Endothelial cell (in vitro differentiated cells): ENCODE results near the gene TLR5. TPM values are rescaled to one million over a fixed set of nuclear protein-coding genes. Genes with fewer than 3 reads are reported as not detected.
"Not testable (repeated sequence)": the region's sequence is repeated elsewhere in the genome, so short reads cannot be mapped to it uniquely, and the experiment has no call there.

ENCODE experiments used
- DNase-seq: peaks from one replicate; pipeline ENCODE4 v3.0.0; 2021; ENCODE audit warnings: low spot score
- H3K27ac Mint-ChIP-seq: one replicate; pipeline ENCODE4 v1.8.0; 2021; ENCODE audit warnings: mixed read lengths, inconsistent platforms; ENCODE audit not compliant: unreplicated experiment
- H3K27me3 Mint-ChIP-seq: one replicate; pipeline ENCODE4 v1.8.0; 2021; ENCODE audit warnings: mild to moderate bottlenecking, moderate library complexity, mixed read lengths, inconsistent platforms; ENCODE audit not compliant: unreplicated experiment
- H3K36me3 Mint-ChIP-seq: one replicate; pipeline ENCODE4 v1.8.0; 2021; ENCODE audit warnings: mild to moderate bottlenecking, low read depth, mixed read lengths, inconsistent platforms; ENCODE audit not compliant: unreplicated experiment
- H3K4me1 Mint-ChIP-seq: one replicate; pipeline ENCODE4 v1.8.0; 2021; ENCODE audit warnings: mild to moderate bottlenecking, mixed read lengths, inconsistent platforms; ENCODE audit not compliant: unreplicated experiment
- H3K4me3 Mint-ChIP-seq: one replicate; pipeline ENCODE4 v1.8.0; 2021; ENCODE audit warnings: mild to moderate bottlenecking, mixed read lengths, inconsistent platforms; ENCODE audit not compliant: unreplicated experiment
- H3K9me3 Mint-ChIP-seq: one replicate; pipeline ENCODE4 v1.8.0; 2021; ENCODE audit warnings: mixed read lengths, inconsistent platforms; ENCODE audit not compliant: unreplicated experiment
- CTCF ChIP-seq: fragments of 200-600 bp; sonication (generic); IDR thresholded peaks from one replicate; pipeline ENCODE4 v1.5.0; 2021; ENCODE audit warnings: antibody characterized with exemption; ENCODE audit not compliant: unreplicated experiment
- total RNA-seq: library from RNA; stranded (reverse); fragmentation: NEBNext Ultra II Directional; extraction: Animal tissue kit (Norgen Biotek cat#: 25700); gene quantifications from one replicate; pipeline ENCODE4 v1.2.1, GENCODE V29; 2021; ENCODE audit not compliant: unreplicated experiment

The TLR5 gene
- total RNA-seq, 1 donor from 2014 or later = 0.77 TPM

- DNase-seq = no peak
- Mint-ChIP-seq H3K36me3 (no peaks in the 10 kb centered on the region), H3K4me3 (no peak overlapping the region), H3K9me3 (no peaks in the 10 kb centered on the region), H3K4me1 (peaks cover 14% of the 10 kb centered on the region), H3K27me3 (no peaks in the 10 kb centered on the region), H3K27ac (no peak overlapping the region)
- no peak for TF ChIP-seq CTCF
These were observed 34.6 kb upstream of the TLR5 start for GRCh38 chr1:223177681-223178080.

- TF ChIP-seq CTCF = no peak
- Mint-ChIP-seq H3K4me3 (no peak overlapping the region), H3K27me3 (no peaks in the 10 kb centered on the region), H3K4me1 (peaks cover 14% of the 10 kb centered on the region), H3K9me3 (no peaks in the 10 kb centered on the region), H3K36me3 (no peaks in the 10 kb centered on the region), H3K27ac (no peak overlapping the region)
- DNase-seq = no peak
These were observed 33.4 kb upstream of the TLR5 start for GRCh38 chr1:223176437-223176836.

- Mint-ChIP-seq H3K4me1 (peaks cover 11% of the 10 kb centered on the region), H3K27me3 (no peaks in the 10 kb centered on the region), H3K27ac (no peak overlapping the region), H3K9me3 (no peaks in the 10 kb centered on the region), H3K36me3 (no peaks in the 10 kb centered on the region), H3K4me3 (no peak overlapping the region)
- TF ChIP-seq CTCF = no peak
- no peak for DNase-seq
These were observed 32.6 kb upstream of the TLR5 start for GRCh38 chr1:223175633-223176032.

GRCh38 chr1:223175032-223175431 lies 32.0 kb upstream of the TLR5 start:
- Mint-ChIP-seq H3K9me3 (no peaks in the 10 kb centered on the region), H3K27ac (no peak overlapping the region), H3K4me3 (no peak overlapping the region), H3K27me3 (no peaks in the 10 kb centered on the region), H3K4me1 (peaks cover 7% of the 10 kb centered on the region), H3K36me3 (no peaks in the 10 kb centered on the region)
- TF ChIP-seq CTCF = no peak
- DNase-seq = peak; percentile 12

GRCh38 chr1:223169458-223169857 lies 26.4 kb upstream of the TLR5 start:
- H3K36me3 Mint-ChIP-seq, H3K9me3 Mint-ChIP-seq, H3K27ac Mint-ChIP-seq, H3K4me1 Mint-ChIP-seq, H3K4me3 Mint-ChIP-seq, H3K27me3 Mint-ChIP-seq, DNase-seq: not testable (repeated sequence)

GRCh38 chr1:223161321-223161720 lies 18.3 kb upstream of the TLR5 start:
- no peaks in the 10 kb centered on the region for H3K9me3 Mint-ChIP-seq
- peaks cover 16% of the 10 kb centered on the region for H3K4me1 Mint-ChIP-seq
- TF ChIP-seq CTCF = no peak

More at GRCh38 chr1:223161321-223161720, 18.3 kb upstream of the TLR5 start:
- H3K27me3 Mint-ChIP-seq = peaks cover 2% of the 10 kb centered on the region
- peaks cover 13% of the 10 kb centered on the region for H3K36me3 Mint-ChIP-seq
- H3K27ac Mint-ChIP-seq = peak overlapping the region; percentile 48
- no peak overlapping the region for H3K4me3 Mint-ChIP-seq
- DNase-seq = no peak
